ENCODE results near the gene SPATA21.

DNA sequence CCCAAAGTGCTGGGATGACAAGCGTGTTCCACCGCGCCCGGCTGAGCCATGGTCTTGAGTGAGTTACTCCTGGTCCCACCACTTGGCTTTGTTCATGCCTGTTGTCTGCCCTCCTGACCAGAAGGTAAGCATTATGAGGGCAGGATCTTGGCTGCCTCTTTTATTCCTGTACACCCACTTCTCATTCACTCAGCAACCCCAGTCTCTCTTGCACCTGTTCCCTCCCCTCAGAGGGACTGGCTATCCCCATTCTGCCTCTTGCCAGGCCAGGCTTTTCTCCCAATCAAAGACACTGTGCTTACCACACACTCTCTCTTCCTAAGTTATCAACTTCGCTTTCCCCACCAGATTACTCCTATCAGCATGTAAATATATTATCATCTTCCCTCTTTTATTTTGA, 26.4 kb downstream of the SPATA21 start:
- TF ChIP-seq CREM (IDR thresholded peaks at IDR 0.05; ENCODE audit: low read depth) (no peak), ZBTB40 (IDR thresholded peaks at IDR 0.05; ENCODE audit: borderline replicate concordance) (no peak), FOXM1 (IDR thresholded peaks at IDR 0.05; ENCODE audit: low read depth, low read length) (no peak), REST (IDR thresholded peaks at IDR 0.05; ENCODE audit: low read depth, low read length) (no peak), NRF1 (conservative IDR thresholded peaks at IDR 0.05; ENCODE audit: low read depth, low read length) (no peak), GABPA (IDR thresholded peaks at IDR 0.05; ENCODE audit: low read depth) (no peak), SRF (IDR thresholded peaks at IDR 0.05; ENCODE audit: low read depth in 2 of 2, low read length in 2 of 2) (no peak), EZH2 (IDR thresholded peaks at IDR 0.05; ENCODE audit: borderline replicate concordance, control insufficient read depth, low read depth, low read length) (no peak), NR2C2 (IDR thresholded peaks at IDR 0.05; ENCODE audit: borderline replicate concordance, control insufficient read depth, insufficient read length, low read depth) (no peak), BHLHE40 (IDR thresholded peaks at IDR 0.05; ENCODE audit: borderline replicate concordance in 1 of 2, low read depth in 2 of 2, low read length in 1 of 2) (no peak)
- TF ChIP-seq, protein P1, sequence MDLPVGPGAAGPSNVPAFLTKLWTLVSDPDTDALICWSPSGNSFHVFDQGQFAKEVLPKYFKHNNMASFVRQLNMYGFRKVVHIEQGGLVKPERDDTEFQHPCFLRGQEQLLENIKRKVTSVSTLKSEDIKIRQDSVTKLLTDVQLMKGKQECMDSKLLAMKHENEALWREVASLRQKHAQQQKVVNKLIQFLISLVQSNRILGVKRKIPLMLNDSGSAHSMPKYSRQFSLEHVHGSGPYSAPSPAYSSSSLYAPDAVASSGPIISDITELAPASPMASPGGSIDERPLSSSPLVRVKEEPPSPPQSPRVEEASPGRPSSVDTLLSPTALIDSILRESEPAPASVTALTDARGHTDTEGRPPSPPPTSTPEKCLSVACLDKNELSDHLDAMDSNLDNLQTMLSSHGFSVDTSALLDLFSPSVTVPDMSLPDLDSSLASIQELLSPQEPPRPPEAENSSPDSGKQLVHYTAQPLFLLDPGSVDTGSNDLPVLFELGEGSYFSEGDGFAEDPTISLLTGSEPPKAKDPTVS (IDR thresholded peaks at IDR 0.05; ENCODE audit: low read depth, low read length) = no peak
- TF ChIP-seq, protein P2, sequence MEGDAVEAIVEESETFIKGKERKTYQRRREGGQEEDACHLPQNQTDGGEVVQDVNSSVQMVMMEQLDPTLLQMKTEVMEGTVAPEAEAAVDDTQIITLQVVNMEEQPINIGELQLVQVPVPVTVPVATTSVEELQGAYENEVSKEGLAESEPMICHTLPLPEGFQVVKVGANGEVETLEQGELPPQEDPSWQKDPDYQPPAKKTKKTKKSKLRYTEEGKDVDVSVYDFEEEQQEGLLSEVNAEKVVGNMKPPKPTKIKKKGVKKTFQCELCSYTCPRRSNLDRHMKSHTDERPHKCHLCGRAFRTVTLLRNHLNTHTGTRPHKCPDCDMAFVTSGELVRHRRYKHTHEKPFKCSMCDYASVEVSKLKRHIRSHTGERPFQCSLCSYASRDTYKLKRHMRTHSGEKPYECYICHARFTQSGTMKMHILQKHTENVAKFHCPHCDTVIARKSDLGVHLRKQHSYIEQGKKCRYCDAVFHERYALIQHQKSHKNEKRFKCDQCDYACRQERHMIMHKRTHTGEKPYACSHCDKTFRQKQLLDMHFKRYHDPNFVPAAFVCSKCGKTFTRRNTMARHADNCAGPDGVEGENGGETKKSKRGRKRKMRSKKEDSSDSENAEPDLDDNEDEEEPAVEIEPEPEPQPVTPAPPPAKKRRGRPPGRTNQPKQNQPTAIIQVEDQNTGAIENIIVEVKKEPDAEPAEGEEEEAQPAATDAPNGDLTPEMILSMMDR (IDR thresholded peaks at IDR 0.05 in 2 of 3, conservative IDR thresholded peaks at IDR 0.05 in 1 of 3; ENCODE audit: control insufficient read depth in 2 of 3, extremely low read depth in 1 of 3, insufficient read depth in 1 of 3, low read depth in 3 of 3, low read length in 3 of 3) = no peak

Measured in GM12878 (cell line).